Mucosa of stomach (tissue), 1 donor: Measurements from ENCODE around the gene TRIM60.
"Not testable (repeated sequence)": the region's sequence is repeated elsewhere in the genome, so short reads cannot be mapped to it uniquely, and the experiment has no call there.

ENCODE experiments used
- H3K27me3 ChIP-seq: one replicate; pipeline ENCODE4 v1.7.0; 2013; ENCODE audit warnings: mild to moderate bottlenecking, low read length; ENCODE audit not compliant: control insufficient read depth, insufficient read depth
- H3K36me3 ChIP-seq: one replicate; pipeline ENCODE4 v1.7.0; 2013; ENCODE audit warnings: low read length; ENCODE audit not compliant: control insufficient read depth, insufficient read depth
- H3K4me1 ChIP-seq: one replicate; pipeline ENCODE4 v1.7.0; 2013; ENCODE audit warnings: mild to moderate bottlenecking, low read length; ENCODE audit not compliant: control insufficient read depth, insufficient read depth
- H3K4me3 ChIP-seq: one replicate; pipeline ENCODE4 v1.7.0; 2013; ENCODE audit warnings: low read length
- H3K9ac ChIP-seq: one replicate; pipeline ENCODE4 v1.7.0; 2013; ENCODE audit warnings: mild to moderate bottlenecking, low read length, moderate library complexity
- H3K9me3 ChIP-seq: one replicate; pipeline ENCODE4 v1.7.0; 2013; ENCODE audit warnings: mild to moderate bottlenecking, low read length, moderate library complexity; ENCODE audit not compliant: control insufficient read depth
- donor health status: Pancreatic carcinoma.

The TRIM60 gene

GRCh38 chr4:165031436-165032211 lies at the start of gene TRIM60:
TRIM60 (plus strand) TSS chr4:165031999; CDS start chr4:165040073, 8,074 bp downstream.
- Histone ChIP-seq H3K27me3 (no peaks in the 10 kb centered on the region), H3K9me3 (no peaks in the 10 kb centered on the region), H3K4me1 (no peaks in the 10 kb centered on the region), H3K36me3 (no peaks in the 10 kb centered on the region), H3K9ac (no peak within 1 kb of the TSS), H3K4me3 (no peak within 1 kb of the TSS)

DNA sequence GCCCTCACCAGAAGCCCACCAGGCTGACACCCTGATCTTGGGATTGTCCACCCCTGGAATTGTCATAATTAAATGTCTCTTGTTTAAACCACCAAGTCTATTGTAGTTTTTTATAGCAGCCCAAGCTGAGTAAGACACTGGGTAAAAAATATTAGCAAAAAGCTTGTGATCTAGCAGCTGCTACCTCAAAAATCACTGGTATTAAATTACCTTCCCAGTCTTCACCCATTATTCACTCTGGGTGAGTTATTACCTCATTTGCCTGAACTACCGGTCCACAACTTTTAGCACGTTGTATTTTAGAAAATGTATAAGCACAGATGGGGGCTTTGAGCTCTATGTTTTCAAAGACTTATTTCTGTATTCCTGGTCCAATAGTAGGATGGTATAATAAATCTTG lies 42.3 kb upstream of the TRIM60 start:
- no peaks in the 10 kb centered on the region for H3K27me3 ChIP-seq
- H3K4me1 ChIP-seq = no peaks in the 10 kb centered on the region
- no peak overlapping the region for H3K9ac ChIP-seq
- H3K36me3 ChIP-seq = no peaks in the 10 kb centered on the region
- no peaks in the 10 kb centered on the region for H3K9me3 ChIP-seq
- H3K4me3 ChIP-seq = no peak overlapping the region

GRCh38 chr4:164990786-164991185 lies 41.0 kb upstream of the TRIM60 start:
- H3K9me3 ChIP-seq, H3K36me3 ChIP-seq, H3K4me1 ChIP-seq, H3K4me3 ChIP-seq, H3K9ac ChIP-seq, H3K27me3 ChIP-seq: not testable (repeated sequence)

GRCh38 chr4:164996123-164996522 lies 35.7 kb upstream of the TRIM60 start:
- not testable (repeated sequence) for H3K4me3 ChIP-seq, H3K36me3 ChIP-seq, H3K27me3 ChIP-seq, H3K4me1 ChIP-seq, H3K9ac ChIP-seq, H3K9me3 ChIP-seq

DNA sequence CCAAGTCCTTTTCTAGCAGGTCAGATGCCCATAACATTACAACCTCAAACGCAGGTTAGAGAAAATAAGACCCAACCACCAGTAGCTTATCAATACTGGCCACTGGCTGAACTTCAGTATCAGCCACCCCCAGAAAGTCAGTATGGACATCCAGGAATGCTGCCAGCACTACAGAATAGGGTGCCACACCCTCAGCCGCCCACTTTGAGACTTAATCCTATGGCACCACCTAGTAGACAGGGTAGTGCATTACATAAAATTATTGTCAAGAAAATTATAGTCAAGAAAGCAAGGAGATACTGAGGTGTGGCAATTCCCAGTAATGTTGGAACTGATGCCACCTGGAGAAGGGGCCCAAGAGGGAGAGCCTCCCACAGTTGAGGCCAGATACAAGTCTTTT lies 34.5 kb upstream of the TRIM60 start:
- no peaks in the 10 kb centered on the region for H3K27me3 ChIP-seq
- no peak overlapping the region for H3K4me3 ChIP-seq
- no peaks in the 10 kb centered on the region for H3K4me1 ChIP-seq
- no peaks in the 10 kb centered on the region for H3K9me3 ChIP-seq
- H3K9ac ChIP-seq = no peak overlapping the region
- H3K36me3 ChIP-seq = no peaks in the 10 kb centered on the region

DNA sequence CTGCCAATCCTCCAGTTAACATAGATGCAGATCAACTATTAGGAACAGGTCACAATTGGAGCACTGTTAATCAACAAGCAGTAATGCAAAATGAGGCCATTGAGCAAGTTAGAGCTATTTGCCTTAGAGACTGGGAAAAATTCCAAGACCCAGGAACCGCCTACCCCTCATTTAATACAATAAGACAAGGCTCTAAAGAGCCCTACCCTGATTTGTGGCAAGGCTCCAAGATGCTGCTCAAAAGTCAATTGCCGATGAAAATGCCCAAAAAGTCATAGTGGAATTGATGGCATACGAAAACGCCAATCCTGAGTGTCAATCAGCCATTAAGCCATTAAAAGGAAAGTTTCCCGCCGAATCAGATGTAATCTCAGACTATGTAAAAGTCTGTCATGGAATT lies 33.9 kb upstream of the TRIM60 start:
- Histone ChIP-seq H3K9me3 (no peaks in the 10 kb centered on the region), H3K9ac (no peak overlapping the region), H3K36me3 (no peaks in the 10 kb centered on the region), H3K27me3 (no peaks in the 10 kb centered on the region), H3K4me1 (no peaks in the 10 kb centered on the region), H3K4me3 (no peak overlapping the region)

DNA sequence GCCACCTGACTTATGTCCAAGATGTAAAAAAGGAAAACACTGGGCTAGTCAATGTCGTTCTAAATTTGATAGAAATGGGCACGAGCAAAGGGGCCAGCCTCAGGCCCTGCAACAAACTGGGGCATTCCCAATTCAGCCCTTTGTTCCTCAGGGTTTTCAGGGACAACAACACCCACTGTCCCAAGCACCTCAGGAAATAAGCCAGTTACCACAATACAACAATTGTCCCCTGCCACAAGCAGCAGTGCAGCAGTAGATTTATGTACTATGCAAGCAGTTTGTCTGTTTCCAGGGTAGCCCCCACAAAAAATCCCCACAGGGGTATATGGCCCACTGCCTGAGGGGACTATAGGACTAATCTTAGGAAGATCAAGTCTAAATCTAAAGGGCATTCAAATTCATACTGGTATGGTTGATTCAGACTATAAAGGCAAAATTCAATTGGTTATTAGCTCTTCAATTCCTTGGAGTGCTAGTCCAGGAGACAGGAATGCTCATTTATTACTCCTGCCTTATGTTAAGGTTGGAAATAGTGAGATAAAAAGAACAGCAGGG lies 33.2 kb upstream of the TRIM60 start:
- not testable (repeated sequence) for H3K36me3 ChIP-seq, H3K9ac ChIP-seq, H3K27me3 ChIP-seq

GRCh38 chr4:165001957-165002356 lies 29.8 kb upstream of the TRIM60 start:
- not testable (repeated sequence) for H3K9me3 ChIP-seq, H3K9ac ChIP-seq, H3K4me1 ChIP-seq, H3K27me3 ChIP-seq, H3K36me3 ChIP-seq, H3K4me3 ChIP-seq

More for the DNA sequence above, 33.2 kb upstream of the TRIM60 start:
- H3K9me3 ChIP-seq, H3K4me3 ChIP-seq, H3K4me1 ChIP-seq: not testable (repeated sequence)

DNA sequence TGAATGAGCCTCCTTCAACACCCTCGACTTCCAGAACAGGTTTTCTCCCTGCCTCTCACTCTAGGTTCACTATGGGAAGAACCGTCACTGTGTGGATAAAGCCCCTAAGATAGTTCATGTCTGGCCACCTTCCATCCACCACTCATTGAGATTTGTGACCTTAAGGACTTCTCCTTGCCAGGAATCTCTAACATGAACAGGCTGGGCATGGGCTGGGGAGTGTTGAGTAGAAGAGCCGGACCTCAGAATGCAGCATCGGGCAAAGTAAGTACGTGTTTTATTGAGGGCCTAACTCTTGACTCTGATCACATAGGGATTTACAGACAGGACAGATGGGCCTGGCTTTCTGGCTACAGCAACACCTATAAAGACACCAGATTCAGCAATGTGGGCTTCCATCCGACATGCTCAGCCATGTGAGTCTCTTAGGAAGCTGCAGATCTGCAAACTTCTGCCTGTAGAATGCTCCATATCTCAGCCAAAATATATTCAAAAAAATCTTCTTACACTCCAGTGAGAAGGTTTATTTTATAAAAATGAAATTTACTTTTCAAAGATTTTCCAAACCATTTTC lies 26.4 kb upstream of the TRIM60 start:
- no peak overlapping the region for H3K4me3 ChIP-seq
- H3K36me3 ChIP-seq = no peaks in the 10 kb centered on the region
- H3K4me1 ChIP-seq = no peaks in the 10 kb centered on the region
- peaks cover 3% of the 10 kb centered on the region for H3K27me3 ChIP-seq
- H3K9me3 ChIP-seq = no peaks in the 10 kb centered on the region
- H3K9ac ChIP-seq = no peak overlapping the region

DNA sequence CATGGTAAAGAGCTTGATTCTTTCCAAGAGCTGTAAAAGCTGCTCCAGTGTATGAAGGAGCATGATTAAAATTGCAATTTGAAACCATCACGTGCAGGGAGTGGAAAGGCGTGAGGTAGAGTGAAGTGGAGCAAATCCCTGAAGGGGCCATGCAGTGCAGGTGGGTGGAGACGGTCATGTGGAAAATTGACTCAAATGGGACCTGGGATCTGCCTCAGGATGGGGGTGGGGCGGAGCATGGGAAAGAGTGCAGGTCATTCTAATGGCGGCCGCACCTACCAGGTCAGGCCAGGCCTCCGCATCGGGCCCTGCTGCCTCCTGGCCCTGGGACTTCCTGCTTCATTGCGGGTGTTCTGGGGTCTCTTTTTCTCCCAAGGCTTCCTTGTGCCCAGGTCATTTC lies 25.3 kb upstream of the TRIM60 start:
- peaks cover 3% of the 10 kb centered on the region for H3K27me3 ChIP-seq
- H3K9me3 ChIP-seq = no peaks in the 10 kb centered on the region
- H3K4me3 ChIP-seq = no peak overlapping the region
- no peaks in the 10 kb centered on the region for H3K4me1 ChIP-seq
- no peaks in the 10 kb centered on the region for H3K36me3 ChIP-seq
- H3K9ac ChIP-seq = no peak overlapping the region

DNA sequence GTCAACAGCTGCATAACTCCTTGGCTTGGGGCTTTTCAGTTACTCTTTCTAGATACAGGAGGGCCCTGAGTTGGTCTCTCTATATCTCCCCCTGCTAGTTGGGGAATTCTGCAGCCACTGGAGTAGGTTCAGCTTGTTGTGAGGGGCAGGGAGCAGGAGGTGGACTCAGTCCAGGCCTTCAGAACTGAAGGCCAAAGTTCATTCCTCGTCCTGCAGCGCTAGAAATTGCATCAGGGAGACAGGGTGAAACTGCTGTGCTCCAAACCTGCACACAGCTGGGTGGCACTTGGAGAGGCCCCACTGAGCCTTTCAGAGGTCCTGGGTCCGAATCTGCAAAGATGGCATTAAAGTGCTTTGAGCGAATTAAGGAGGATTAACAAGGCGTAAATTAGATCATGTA lies 24.9 kb upstream of the TRIM60 start:
- H3K4me1 ChIP-seq = no peaks in the 10 kb centered on the region
- H3K9ac ChIP-seq = no peak overlapping the region
- no peaks in the 10 kb centered on the region for H3K36me3 ChIP-seq
- no peaks in the 10 kb centered on the region for H3K9me3 ChIP-seq
- H3K4me3 ChIP-seq = no peak overlapping the region
- peaks cover 3% of the 10 kb centered on the region for H3K27me3 ChIP-seq

- no peaks in the 10 kb centered on the region for H3K36me3 ChIP-seq
- no peaks in the 10 kb centered on the region for H3K9me3 ChIP-seq
- H3K4me1 ChIP-seq = no peaks in the 10 kb centered on the region
- H3K9ac ChIP-seq = no peak overlapping the region
- H3K4me3 ChIP-seq = no peak overlapping the region
- H3K27me3 ChIP-seq = peaks cover 3% of the 10 kb centered on the region
Measured at GRCh38 chr4:165009493-165010227, 22.1 kb upstream of the TRIM60 start.
